ENCODE results near the gene COL27A1. TPM values are rescaled to one million over a fixed set of nuclear protein-coding genes. Genes with fewer than 3 reads are reported as not detected.

Gene COL27A1
- total and polyA plus RNA-seq, 2 donors (not counting 1 experiment from before 2014, with no cell fraction given): 0.16 to 0.27 TPM

DNA sequence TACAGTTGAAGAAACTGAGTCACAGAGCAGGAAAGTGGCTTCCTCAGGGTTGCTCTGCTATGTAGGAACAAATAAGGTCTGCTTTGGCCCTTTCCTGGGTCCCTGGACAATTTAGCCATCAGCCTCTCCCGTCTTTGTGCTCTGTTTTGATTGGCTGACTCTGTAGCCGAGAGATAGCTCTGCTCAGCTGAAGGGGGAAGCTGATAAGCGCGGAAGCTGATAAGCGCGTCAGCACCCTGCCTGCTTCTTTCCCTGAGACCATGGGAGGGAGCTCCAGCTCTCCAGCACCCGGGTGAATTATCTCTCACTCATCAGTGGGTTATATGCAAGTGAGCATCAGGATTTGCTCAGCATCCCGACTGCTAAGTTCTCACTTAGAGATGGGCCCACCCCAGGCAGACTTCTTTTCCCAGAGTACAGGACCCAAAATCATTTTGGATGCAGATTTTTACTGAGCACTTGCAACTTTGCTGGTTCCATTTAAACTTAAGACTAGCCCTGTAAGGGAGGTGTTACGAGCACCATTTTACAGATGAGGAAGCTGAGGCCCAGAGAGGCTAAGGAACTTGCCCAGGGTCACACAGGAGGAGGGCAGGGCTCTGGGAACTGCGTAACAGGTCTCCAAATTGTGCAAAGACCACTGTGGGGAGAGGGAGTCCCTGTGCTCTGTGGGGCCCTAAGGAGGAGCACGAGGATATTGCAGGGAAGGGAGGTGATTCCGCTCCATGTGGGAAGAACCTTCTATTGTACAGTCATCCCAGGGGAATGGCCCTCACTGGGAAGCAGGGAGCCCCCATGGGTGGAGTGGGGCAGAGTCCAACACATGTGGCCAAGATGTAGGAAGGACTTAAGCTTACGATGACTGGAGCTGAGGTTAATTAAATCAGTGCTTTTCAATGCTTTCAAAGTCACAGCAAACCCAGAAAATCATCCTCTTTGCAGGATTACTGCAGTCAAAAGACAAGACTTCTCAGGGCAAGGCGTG is 83.8 kb downstream of the COL27A1 start:
- Histone ChIP-seq H3K79me2 (ENCODE audit: control insufficient read depth, insufficient read depth, low read length) (no peaks in the 10 kb centered on the region), H3K4me3 (ENCODE audit: control extremely low read depth in 1 of 5, extremely low read depth in 1 of 5, insufficient read depth in 1 of 5, low read depth in 2 of 5, low read length in 4 of 5) (no peak overlapping the region), H3K4me2 (replicated peaks; ENCODE audit: low read depth, low read length, poor library complexity, severe bottlenecking) (no peak overlapping the region), H3K27ac (ENCODE audit: low read length in 2 of 2) (no peak overlapping the region), H3K27me3 (replicated peaks in 1 of 4; ENCODE audit: control extremely low read depth in 1 of 4, control insufficient read depth in 3 of 4, insufficient read depth in 4 of 4, low read length in 3 of 4) (peaks cover 0 to 3% (median 0%) of the 10 kb centered on the region in 4 experiments), H3K4me1 (ENCODE audit: control insufficient read depth in 2 of 2, insufficient read depth in 2 of 2, low read length in 2 of 2) (no peaks in the 10 kb centered on the region), H3K36me3 (replicated peaks in 1 of 2; ENCODE audit: control extremely low read depth in 1 of 2, control insufficient read depth in 1 of 2, extremely low read depth in 1 of 2, insufficient read depth in 2 of 2, low read length in 1 of 2) (no peaks in the 10 kb centered on the region), H3K9ac (ENCODE audit: low read length) (no peak overlapping the region), H2AFZ (ENCODE audit: insufficient read depth, low read depth, low read length, poor library complexity, severe bottlenecking) (no peak overlapping the region), H3K9me3 (ENCODE audit: control extremely low read depth in 1 of 3, control insufficient read depth in 2 of 3, insufficient read depth in 1 of 3, low read length in 2 of 3) (no peaks in the 10 kb centered on the region), H4K20me1 (ENCODE audit: control insufficient read depth, insufficient read depth, low read length, poor library complexity, severe bottlenecking) (no peaks in the 10 kb centered on the region)
- no peak for TF ChIP-seq EZH2 (IDR thresholded peaks at IDR 0.05; ENCODE audit: borderline replicate concordance, insufficient read depth, low read depth, low read length, poor library complexity, severe bottlenecking)
- TF ChIP-seq, protein P1, sequence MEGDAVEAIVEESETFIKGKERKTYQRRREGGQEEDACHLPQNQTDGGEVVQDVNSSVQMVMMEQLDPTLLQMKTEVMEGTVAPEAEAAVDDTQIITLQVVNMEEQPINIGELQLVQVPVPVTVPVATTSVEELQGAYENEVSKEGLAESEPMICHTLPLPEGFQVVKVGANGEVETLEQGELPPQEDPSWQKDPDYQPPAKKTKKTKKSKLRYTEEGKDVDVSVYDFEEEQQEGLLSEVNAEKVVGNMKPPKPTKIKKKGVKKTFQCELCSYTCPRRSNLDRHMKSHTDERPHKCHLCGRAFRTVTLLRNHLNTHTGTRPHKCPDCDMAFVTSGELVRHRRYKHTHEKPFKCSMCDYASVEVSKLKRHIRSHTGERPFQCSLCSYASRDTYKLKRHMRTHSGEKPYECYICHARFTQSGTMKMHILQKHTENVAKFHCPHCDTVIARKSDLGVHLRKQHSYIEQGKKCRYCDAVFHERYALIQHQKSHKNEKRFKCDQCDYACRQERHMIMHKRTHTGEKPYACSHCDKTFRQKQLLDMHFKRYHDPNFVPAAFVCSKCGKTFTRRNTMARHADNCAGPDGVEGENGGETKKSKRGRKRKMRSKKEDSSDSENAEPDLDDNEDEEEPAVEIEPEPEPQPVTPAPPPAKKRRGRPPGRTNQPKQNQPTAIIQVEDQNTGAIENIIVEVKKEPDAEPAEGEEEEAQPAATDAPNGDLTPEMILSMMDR (IDR thresholded peaks at IDR 0.05): no peak
- 42% methylated on average over 12 of the region's 14 CpGs for WGBS (ENCODE audit: insufficient coverage)
- intact Hi-C loops (cut with micrococcal nuclease): no loop called here
- ChIA-PET POLR2A (no interaction called here), CTCF (no interaction called here)
- ATAC-seq (ENCODE audit: low read depth): no peak
- DNase-seq: no peak
- no peak overlapping the region for H3K4me3 Mint-ChIP-seq
- peaks cover 8% of the 10 kb centered on the region for H3K27me3 Mint-ChIP-seq
- no peaks in the 10 kb centered on the region for H3K9me3 Mint-ChIP-seq (ENCODE audit: insufficient read depth)
- no peak overlapping the region for H3K27ac Mint-ChIP-seq
- no peaks in the 10 kb centered on the region for H3K4me1 Mint-ChIP-seq

DNA sequence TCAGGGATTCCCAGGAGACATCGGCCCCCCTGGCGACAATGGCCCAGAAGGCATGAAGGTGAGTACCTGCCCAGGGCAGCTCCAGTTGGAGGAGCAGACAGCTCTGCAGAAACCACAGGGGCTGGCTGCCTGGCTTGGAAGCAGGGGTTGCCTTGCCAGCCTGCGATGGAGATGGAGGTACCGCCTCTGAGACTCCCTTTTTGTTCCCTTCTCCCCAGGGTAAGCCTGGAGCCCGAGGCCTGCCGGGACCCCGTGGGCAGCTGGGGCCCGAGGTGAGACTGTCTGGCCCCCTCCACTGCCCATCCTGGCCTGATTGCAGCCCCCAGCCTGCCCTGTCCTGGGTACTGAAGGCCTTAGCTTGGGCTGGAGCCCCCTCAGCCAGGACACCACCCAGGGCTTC is 84.9 kb downstream of the COL27A1 start:
- H2AFZ ChIP-seq (ENCODE audit: insufficient read depth, low read depth, low read length, poor library complexity, severe bottlenecking): no peak overlapping the region
- WGBS (ENCODE audit: insufficient coverage): 87% methylated on average over 8 of the region's 8 CpGs
- Mint-ChIP-seq H3K4me1 (no peaks in the 10 kb centered on the region), H3K9me3 (ENCODE audit: insufficient read depth) (no peaks in the 10 kb centered on the region), H3K27me3 (peaks cover 8% of the 10 kb centered on the region), H3K27ac (no peak overlapping the region), H3K4me3 (no peak overlapping the region)
- no peak overlapping the region for H3K4me2 ChIP-seq (replicated peaks; ENCODE audit: low read depth, low read length, poor library complexity, severe bottlenecking)
- no peaks in the 10 kb centered on the region for H3K79me2 ChIP-seq (ENCODE audit: control insufficient read depth, insufficient read depth, low read length)
- H3K9me3 ChIP-seq (ENCODE audit: control extremely low read depth in 1 of 3, control insufficient read depth in 2 of 3, insufficient read depth in 1 of 3, low read length in 2 of 3): no peaks in the 10 kb centered on the region
- H4K20me1 ChIP-seq (ENCODE audit: control insufficient read depth, insufficient read depth, low read length, poor library complexity, severe bottlenecking): no peaks in the 10 kb centered on the region
- H3K36me3 ChIP-seq (replicated peaks in 1 of 2; ENCODE audit: control extremely low read depth in 1 of 2, control insufficient read depth in 1 of 2, extremely low read depth in 1 of 2, insufficient read depth in 2 of 2, low read length in 1 of 2): no peaks in the 10 kb centered on the region
- no peak overlapping the region for H3K9ac ChIP-seq (ENCODE audit: low read length)
- no peaks in the 10 kb centered on the region for H3K4me1 ChIP-seq (ENCODE audit: control insufficient read depth in 2 of 2, insufficient read depth in 2 of 2, low read length in 2 of 2)
- ChIA-PET CTCF (no interaction called here), POLR2A (no interaction called here)
- no peak overlapping the region for H3K4me3 ChIP-seq (ENCODE audit: control extremely low read depth in 1 of 5, extremely low read depth in 1 of 5, insufficient read depth in 1 of 5, low read depth in 2 of 5, low read length in 4 of 5)
- intact Hi-C loops (cut with micrococcal nuclease): no loop called here
- H3K27ac ChIP-seq (ENCODE audit: low read length in 2 of 2): no peak overlapping the region
- H3K27me3 ChIP-seq (replicated peaks in 1 of 4; ENCODE audit: control extremely low read depth in 1 of 4, control insufficient read depth in 3 of 4, insufficient read depth in 4 of 4, low read length in 3 of 4): peaks cover 0 to 3% (median 0%) of the 10 kb centered on the region in 4 experiments
- no peak for TF ChIP-seq EZH2 (IDR thresholded peaks at IDR 0.05; ENCODE audit: borderline replicate concordance, insufficient read depth, low read depth, low read length, poor library complexity, severe bottlenecking)
- TF ChIP-seq, protein P1 (IDR thresholded peaks at IDR 0.05): no peak
- ATAC-seq (ENCODE audit: low read depth) (no peak), DNase-seq (no peak)
